GM12878 (cell line): Measurements from ENCODE around the gene ATP2A2.

ENCODE experiments used
- CTCF ChIP-seq, 3 experiments: IDR thresholded peaks in 2 of 3; conservative IDR thresholded peaks in 1 of 3; 2 replicates each; pipeline ENCODE4 v1.5.1; 2011; ENCODE audit warnings: low read depth in 3 of 3, low read length in 3 of 3, mild to moderate bottlenecking in 3 of 3, control low read depth in 2 of 3, moderate library complexity in 2 of 3, inconsistent platforms in 1 of 3, mixed read lengths in 1 of 3; ENCODE audit not compliant: control insufficient read depth in 2 of 3, insufficient read depth in 1 of 3; ENCODE audit errors: extremely low read depth in 1 of 3
- EP300 ChIP-seq, 2 experiments: fragments of 150-350 bp in 1 of 2; IDR thresholded peaks; 2 replicates each; pipeline ENCODE4 v1.6.1; 2011 to 2012; ENCODE audit warnings: low read depth in 2 of 2, low read length in 2 of 2, borderline replicate concordance in 1 of 2, improper control_type of control experiment in 1 of 2, inconsistent platforms in 1 of 2; ENCODE audit not compliant: control insufficient read depth in 1 of 2
- FOXM1 ChIP-seq: IDR thresholded peaks from 2 replicates; pipeline ENCODE4 v1.6.1; 2012; ENCODE audit warnings: low read depth, mild to moderate bottlenecking, inconsistent platforms, low read length, moderate library complexity
- SP1 ChIP-seq: IDR thresholded peaks from one replicate; pipeline ENCODE4 v1.6.1; 2011; ENCODE audit warnings: low read depth, low read length
- USF2 ChIP-seq: IDR thresholded peaks from 2 replicates; pipeline ENCODE4 v1.6.1; 2011; ENCODE audit warnings: low read depth, low read length, improper control_type of control experiment, borderline replicate concordance
- TF ChIP-seq, protein P1 (sequence below): IDR thresholded peaks from 2 replicates; pipeline ENCODE4 v1.6.1; 2011; ENCODE audit warnings: mild to moderate bottlenecking, low read depth, low read length, moderate library complexity; ENCODE audit not compliant: insufficient replicate concordance

GRCh38 chr12:110254971-110255540 lies 26.0 kb upstream of the ATP2A2 start:
- TF ChIP-seq EP300 (IDR thresholded peaks at IDR 0.05; ENCODE audit: borderline replicate concordance in 1 of 2, control insufficient read depth in 1 of 2, low read depth in 2 of 2, low read length in 2 of 2) (no peak), SP1 (no peak), CTCF (IDR thresholded peaks at IDR 0.05 in 2 of 3, conservative IDR thresholded peaks at IDR 0.05 in 1 of 3; ENCODE audit: control insufficient read depth in 2 of 3, extremely low read depth in 1 of 3, insufficient read depth in 1 of 3, low read depth in 3 of 3, low read length in 3 of 3) (no peak), FOXM1 (no peak), USF2 (no peak)
- TF ChIP-seq, protein P1, sequence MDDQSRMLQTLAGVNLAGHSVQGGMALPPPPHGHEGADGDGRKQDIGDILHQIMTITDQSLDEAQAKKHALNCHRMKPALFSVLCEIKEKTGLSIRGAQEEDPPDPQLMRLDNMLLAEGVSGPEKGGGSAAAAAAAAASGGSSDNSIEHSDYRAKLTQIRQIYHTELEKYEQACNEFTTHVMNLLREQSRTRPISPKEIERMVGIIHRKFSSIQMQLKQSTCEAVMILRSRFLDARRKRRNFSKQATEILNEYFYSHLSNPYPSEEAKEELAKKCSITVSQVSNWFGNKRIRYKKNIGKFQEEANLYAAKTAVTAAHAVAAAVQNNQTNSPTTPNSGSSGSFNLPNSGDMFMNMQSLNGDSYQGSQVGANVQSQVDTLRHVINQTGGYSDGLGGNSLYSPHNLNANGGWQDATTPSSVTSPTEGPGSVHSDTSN: no peak
